GM19463 (cell line): ENCODE data around the gene FUNDC1.
"Not testable (repeated sequence)": the region's sequence is repeated elsewhere in the genome, so short reads cannot be mapped to it uniquely, and the experiment has no call there.

Experiments
- ATAC-seq: cut with Tn5 transposase; IDR thresholded peaks from one replicate; pipeline ENCODE4 v1.9.1; 2021; ENCODE audit warnings: mild to moderate bottlenecking, moderate library complexity; ENCODE audit not compliant: unreplicated experiment

Gene FUNDC1, protein sequence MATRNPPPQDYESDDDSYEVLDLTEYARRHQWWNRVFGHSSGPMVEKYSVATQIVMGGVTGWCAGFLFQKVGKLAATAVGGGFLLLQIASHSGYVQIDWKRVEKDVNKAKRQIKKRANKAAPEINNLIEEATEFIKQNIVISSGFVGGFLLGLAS

DNA sequence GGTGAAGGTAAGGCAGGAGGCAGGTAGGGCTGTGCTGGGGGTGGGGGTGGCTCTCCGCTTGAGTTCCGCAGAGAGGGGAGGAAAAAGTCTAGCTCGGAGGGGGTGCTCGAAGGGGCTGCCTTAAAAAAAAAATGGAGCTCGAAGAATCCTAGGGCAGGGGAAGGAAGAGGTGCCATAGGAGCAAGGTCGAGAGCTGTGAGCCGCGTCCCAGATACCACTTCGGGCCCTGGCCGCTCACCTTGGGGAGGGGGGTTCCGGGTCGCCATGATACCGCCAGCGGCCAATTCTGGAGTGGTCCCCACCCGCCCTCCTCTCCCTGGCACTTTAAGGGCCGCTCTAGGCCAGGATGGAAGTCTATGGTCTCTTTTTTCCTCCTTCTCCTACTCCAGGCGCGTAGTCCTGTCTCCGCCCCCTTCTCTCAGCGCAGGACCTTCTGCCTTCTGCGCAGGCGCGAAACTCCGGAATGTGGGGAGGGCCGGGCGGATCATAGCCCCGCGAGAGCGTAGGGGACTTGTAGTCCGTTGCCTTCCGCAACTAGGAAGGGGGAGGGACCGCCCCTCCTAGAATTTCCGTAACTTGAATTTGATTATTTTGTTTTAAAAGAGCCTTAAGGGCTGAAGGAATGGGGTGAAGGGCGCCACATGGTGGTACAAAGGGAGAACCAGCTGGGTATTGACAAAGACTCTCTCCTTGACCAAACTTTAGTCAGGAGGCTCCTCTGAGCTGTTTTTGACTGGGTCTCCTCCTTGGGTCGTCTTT lies at the start of gene FUNDC1:
FUNDC1 (minus strand) TSS at position 293 of the 759 bp plus-strand sequence; CDS start at position 266, 27 bp downstream.
- peak; percentile 99 for ATAC-seq

DNA sequence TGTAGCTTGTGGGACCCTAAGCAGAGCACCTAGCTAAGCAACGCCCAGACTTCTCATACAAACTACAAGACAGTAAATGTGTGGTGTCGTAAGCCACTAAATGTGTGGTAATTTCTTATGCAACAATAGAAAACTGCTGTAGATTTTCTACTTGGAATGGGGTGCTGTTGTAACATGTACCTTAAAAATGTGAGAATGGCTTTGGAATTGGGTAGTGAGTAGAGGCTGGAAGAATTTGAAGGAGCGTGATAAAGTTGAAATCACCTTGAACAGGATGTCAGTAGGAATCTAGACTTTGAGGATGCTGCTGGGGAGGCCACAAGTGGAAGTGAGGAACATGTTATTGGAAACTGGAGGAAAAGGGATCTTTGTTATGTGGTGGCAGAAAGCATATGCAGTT lies 43.2 kb upstream of the FUNDC1 start:
- no peak for ATAC-seq

DNA sequence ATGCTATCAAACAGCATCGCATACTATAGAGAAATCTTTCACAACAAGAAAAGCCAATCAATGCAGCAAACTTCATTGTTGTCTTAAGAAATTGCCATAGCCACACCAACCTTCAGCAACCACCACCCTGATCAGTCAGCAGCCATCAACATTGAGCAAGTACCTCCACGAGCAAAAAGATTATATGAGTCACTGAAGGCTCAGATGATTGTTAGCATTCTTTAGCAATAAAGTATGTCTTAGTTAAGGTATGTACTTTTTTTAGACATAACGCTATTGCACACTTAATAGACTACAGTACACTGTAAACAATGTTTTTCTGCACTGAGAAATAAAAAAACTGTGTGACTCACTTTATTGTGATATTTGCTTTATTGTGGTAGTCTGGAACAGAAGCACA lies 37.8 kb upstream of the FUNDC1 start:
- ATAC-seq, result no peak

DNA sequence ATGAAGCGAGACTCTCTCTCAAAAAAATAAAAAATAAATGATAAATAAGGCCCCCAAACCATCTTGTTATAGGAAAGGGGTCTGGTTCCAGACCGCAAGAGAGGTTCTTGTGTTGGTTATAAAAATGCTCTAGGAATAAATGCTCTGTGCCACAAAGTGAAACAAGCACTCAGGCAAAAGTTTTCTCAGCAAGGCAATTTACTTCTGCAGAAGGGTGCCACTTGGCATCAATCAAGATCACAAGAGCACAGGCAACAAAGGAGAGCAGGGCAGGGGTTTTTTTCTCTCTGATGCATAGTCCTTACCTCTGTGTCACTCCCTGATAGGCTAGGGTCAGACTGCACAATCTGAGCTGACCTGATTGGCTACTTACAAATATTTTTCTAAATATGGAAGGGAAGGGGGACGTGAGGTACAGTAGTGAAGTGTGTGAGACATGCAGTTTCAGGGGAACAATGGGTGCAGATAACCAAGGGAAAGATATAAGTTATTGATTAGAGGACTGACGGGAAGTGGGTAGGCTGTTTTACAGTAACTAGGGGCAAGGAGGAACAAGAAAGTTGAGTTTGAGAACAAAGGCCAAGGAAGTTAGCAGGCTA lies 29.8 kb upstream of the FUNDC1 start:
- ATAC-seq, result no peak

DNA sequence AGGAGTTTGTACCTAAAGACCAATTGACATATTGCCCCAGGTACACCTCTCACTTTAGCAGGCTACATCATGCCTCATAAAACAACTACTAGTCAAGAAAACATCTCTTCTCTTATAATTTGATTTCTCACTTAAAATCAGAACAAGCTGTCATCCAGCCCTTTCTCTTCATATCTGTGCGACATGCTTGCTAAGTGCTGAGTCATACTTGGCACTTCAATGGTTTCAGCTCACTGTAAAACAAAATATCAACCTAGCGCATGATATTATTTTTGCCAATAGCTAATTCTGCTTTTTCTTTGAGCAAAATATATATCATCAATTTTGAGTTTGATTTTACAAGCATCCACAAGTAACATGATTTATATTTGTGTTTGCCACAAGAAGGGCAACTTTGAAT lies 27.9 kb upstream of the FUNDC1 start:
- ATAC-seq, result no peak

DNA sequence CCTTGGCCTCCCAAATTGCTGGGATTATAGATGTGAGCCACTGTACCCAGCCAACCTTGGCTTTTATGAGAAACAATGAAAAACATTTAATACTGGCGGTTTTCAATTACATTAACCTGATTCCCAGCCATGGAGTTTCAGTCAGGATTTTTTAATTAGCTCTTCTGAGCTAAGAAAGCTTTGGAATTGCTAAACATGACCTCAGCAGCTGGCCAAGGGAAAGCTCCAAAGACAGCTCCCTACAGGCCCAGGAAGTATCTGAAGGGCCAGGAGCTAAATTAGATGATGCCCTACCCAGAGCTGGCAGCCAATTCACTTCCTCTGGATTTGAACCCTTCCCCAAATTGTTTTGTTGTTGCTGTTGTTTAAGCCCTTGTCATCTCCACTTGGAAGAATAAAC lies 26.5 kb upstream of the FUNDC1 start:
- ATAC-seq, result no peak

DNA sequence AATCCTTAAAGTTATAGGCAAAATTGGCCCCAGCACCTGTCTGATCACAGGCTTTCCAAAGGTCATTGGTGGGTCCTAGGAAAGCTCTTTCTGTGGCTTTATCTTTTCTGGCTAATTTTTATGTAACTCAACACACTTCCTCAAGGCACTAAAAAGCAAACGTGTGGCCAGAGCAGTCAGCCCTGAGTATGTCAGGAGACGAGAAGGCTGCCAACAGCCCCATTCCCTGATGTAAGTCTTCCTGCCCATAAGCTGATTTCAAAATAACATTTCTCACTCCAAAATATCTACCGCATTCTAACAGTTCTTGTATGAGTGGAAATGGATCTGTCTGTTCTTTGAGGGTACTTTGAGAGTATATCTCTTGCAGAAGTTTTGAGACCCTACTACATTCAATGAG lies 25.5 kb upstream of the FUNDC1 start:
- no peak for ATAC-seq

DNA sequence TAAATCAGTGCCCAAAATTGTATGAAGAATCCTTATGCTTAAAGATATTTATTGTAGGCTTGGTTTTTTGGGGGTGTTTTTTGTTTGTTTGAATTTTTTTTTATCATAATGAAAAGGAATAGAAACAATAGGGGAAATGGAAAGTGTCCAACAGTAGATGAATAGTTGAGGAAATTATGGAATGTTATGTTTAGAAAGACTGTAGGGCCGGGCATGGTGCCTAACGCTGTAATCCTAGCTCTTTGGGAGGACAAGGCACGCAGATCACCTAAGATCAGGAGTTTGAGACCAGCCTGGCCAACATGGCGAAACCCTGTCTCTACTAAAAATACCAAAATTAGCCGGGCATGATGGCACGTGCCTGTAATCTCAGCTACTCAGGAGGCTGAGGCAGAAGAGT lies 19.2 kb upstream of the FUNDC1 start:
- not testable (repeated sequence) for ATAC-seq

DNA sequence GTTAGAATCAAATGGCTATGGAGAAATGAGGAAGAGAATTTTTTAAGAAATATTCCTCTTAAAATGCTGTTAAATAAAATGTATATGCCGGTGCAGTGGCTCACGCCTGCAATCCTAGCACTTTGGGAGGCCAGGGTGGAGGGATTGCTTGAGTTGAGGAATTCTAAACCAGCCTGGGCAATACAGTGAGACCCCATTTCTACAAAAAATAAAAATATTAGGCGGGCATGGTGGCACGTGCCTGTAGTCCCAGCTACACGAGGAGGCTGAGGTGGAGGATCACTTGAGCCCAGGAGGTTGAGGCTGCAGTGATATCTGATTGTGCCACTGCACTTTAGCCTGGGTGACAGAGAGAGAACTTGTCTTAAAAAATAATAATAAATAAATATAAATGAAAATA lies 7.9 kb upstream of the FUNDC1 start:
- ATAC-seq, result no peak

DNA sequence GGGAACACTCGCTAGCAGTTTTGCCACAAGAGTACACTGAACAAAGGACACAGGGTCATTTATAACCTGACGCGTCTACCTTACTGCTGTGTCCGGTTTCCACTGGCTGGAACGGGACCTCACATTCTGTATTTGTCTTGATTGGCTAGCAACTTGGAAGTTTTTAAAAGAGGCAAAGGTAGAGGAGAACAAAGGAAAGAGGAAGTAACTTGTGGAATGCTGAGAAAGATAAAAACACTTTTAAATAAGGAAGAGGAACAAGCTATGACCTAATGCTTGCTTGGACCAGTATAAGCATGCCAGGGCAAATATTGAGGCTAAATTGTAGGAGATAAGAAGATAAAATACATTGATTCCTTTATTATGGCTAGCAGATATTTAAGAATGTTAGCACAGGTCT lies 2.8 kb upstream of the FUNDC1 start:
- ATAC-seq, result not testable (repeated sequence)

DNA sequence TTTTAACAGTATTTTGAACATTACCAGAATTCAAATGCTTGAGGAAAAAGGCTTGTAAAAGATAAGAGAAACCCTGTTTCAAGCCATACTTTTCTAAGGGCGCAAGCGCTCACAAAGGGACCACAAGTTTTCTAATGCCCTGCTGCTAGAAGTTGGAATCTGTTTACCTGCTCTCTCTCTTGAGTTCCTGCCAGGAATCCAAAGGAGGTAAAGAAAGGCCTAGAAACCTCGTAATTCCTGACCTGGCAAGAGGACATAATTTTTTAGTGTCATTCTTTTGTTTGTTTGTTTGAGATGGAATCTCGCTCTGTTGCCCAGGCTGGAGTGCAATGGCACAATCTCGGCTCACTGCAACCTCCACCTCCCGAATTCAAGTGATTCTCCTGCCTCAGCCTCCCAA lies 1.4 kb upstream of the FUNDC1 start:
- ATAC-seq, result no peak

DNA sequence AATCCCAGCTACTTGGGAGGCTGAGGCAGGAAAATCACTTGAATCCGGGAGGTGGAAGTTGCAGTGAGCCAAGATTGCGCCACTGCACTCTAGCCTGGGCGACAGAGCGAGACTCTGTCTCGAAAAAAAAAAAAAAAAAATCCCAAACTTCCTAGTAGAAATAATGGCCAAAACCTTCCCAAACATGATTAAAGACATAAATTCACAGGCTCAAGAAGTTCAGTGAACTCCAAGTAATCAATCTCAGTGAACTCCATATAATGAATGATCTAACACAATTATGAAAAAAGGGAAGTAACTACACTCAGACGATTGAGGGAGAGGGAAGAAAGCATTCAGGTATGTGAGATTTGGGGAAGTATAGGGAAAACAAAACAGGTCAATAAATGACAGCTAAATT lies 6.5 kb downstream of the FUNDC1 start:
- no peak for ATAC-seq

DNA sequence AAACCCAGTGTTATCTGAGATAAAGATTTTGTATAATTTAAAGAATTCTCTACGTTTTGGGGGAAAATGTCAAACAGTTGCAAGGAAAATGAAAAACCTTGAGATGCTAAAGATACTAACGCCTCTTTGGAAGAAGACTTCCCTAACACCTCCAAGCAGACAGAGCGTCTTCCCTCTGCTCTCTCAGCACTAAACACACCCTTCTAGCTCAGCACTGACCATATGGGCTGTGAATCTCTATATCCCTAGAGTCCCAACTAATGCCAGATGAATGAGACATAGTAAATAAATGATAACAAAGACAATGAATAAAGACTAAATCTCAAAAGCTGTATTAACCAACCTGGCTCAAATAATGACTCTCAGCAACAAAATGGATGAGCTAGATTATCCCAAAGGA lies 13.3 kb downstream of the FUNDC1 start:
- no peak for ATAC-seq

DNA sequence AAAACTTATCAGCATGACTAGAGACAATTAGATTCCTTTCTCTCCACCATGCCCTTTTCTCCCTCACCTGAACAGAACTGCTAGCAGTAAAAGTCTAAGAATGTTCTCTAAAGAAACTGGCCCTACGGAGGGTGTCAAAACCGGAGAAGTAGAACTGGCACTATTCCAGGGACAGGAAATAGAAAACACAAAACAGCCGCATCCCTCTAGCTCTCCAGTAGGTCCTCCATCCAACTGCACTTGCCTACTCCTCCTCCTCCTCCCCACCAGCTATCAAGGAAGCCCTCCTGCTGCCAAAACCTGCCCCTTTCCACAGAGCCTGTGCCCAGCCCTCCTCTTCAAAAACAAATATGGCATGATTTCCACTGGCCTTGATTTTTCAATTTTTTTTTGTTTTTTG lies 28.4 kb downstream of the FUNDC1 start:
- ATAC-seq, result no peak

DNA sequence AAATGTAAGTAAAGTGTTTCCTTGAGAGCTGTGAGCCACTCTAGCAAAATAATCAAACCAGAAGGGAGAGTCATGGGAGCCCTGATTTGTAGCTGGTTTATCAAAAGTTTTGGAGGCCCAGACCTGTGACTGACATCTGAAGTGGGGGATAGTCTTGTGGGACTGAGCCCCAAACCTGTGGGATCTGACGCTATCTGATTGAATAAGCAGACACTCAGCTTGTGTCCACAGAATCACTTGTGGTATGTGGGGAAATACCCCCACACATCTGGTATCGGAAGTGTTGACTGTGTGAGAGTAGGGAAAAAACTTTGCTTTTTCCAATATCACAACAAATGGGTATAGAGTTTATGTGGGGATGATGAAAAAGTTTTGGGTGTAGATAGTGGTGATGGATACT lies 35.4 kb downstream of the FUNDC1 start:
- ATAC-seq, result no peak

DNA sequence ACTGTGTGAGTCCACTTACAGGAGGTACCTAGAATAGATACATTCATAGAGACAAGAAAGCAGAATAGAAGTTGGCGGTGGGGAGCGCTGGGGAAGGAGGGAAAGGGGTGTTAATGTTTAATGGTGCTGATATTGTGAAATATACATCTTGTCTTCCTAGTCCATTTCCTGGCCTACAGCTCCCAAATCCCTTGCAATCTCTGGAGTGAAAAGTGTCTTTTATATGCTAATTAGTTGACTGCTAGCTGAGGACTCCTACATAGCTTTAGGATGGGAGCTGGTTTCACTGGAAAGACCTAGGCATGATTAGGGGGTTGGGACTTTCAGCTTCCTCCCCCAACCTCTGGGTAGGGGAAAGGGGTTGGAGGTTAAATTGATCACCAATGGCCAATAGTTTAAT lies 36.0 kb downstream of the FUNDC1 start:
- ATAC-seq, result no peak

DNA sequence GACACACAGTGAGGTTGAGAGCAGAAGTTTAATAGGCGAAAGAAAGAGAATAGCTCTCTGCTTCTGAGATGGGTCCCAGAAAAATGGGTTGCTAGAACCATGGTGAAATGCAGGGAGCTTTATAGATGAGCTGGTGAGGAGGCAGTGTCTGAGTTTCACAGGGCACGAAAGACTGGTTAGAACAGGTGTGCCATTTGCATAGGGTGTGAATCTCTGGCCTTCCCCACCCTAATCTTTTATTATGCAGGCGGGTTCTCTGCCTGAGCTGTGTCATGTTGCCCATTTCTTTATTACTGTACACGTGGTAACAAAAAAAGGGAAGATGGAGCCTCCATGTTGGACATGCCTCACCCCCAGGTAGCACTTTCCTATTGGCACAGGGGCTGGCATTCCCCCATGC lies 39.1 kb downstream of the FUNDC1 start:
- no peak for ATAC-seq

DNA sequence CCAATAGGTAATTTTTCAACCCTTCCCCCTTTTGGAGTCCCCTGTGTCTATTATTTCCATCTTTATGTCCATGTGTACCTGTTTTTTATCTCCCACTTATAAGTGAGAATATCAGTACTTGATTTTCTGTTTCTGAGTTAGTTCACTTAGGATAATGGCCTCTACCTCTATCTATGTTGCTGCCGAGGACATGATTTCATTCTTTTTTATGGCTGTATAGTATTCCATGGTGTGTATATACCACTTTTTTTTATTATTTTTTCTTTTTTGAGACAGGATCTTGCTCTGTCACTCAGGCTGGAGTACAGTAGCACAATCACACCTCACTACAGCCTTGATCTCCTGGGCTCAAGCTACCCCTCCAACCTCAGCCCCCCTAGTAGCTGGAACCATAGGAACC lies 47.6 kb downstream of the FUNDC1 start:
- ATAC-seq, result no peak

DNA sequence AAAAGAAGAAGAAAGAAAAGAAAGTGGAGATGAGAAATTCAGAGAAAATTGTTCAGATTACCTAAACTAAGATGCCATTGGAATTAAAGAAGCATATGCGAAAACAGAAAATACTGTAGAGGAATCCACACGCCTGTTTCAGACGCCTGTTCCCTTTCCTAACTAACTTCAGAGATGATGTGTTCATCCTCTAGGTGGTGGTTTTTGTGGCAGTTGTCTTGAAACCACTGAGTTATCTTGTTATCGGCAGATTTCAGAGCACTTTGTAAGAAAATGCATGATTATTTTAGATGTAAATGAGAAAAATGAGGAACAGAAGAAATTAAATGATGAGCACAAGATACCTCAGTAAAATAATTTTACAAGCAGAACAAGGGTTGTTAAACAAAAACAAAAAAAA lies 48.3 kb downstream of the FUNDC1 start:
- no peak for ATAC-seq

DNA sequence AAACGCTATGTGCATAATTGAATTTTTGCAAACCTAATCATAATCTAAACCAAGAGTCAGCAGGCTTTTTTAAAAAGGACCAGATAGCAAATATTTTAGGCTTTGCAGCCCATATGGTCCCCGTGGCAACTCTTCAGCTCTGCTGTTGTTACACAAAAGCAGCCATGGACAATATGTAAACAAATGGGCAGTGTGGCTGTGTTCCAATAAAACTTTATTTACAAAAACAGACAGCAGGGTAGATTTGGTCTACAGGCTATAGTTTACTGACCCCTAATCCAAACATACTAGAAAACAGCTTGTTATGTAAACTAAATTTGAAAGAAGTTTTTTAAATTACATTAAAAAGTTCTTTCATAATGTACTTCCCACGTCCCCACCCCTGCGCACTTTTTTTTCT lies 53.1 kb downstream of the FUNDC1 start:
- ATAC-seq, result no peak

DNA sequence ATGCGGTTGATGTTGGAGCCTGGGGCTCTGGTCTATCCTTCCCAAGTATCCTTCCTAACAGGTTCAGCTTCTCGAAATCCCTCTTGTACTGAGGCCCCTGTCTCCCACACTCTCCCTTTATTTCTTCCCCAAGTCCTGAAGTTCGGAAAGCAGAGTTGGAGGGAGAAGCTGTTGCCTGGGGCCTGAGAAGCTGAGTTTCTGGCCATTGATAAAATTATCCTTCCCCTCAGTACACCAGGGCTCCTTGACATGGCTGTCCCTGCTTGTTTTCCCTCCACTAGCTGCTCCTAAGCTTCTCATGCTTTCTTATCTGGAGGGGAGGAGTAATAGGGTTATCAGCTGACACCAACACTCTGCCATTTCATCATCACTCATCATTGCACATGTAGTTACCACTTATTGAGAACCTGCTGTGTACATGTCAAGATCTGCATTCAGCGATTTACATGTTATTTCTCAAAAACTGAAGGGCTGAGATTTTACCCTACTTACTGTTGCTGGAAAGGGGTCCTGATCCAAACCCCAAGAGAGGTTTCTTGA lies 58.0 kb downstream of the FUNDC1 start:
- no peak for ATAC-seq

DNA sequence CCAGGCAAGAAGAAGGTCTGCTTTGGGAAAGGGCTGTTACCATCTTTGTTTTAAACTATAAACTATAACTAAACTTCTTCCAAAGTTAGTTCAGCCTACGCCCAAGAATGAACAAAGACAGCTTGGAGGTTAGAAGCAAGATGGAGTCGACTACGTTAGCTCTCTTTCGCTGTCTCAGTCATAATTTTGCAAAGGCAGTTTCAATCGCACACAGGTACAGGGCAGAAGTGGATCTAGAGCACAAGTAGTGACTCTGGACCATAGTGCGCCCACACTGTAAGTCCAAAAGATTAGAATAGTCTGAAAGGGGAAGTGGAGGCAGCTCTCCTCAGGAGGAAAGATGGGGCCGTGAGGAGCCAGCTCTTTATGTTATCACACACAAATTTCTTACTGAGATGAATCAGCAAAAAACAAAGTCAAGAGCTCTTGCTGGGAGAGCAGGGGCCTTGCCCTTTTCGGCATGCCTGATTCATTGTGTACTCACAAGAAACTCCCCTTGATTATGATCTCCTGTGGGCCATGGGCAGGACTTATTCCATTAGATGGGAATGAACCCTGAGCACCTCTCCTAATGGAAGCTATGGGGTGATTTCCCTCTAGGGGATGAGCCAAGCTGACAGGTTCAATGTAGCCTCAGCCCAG lies 58.6 kb downstream of the FUNDC1 start:
- ATAC-seq, result no peak
